K562 (cell line): ENCODE data around the gene IMMP2L. TPM values are rescaled to one million over a fixed set of nuclear protein-coding genes. Genes with fewer than 3 reads are reported as not detected.

ENCODE experiments used
- ATAC-seq: fragments of 200-7000 bp; cut with Tn5 transposase; 3 replicates; pipeline ENCODE4 v1.9.1; 2020; ENCODE audit warnings: moderate library complexity
- BruUV-seq: library from RNA; stranded (reverse); fragments of 400-500 nt; replicated peaks from 2 replicates; lab custom pipeline; 2021; lab: Mats Ljungman, UMichigan
- CTCF ChIA-PET: fragments of 300-600 bp; formaldehyde crosslinking; extraction: SDS; loops from one replicate; lab custom pipeline; 2021; ENCODE audit warnings: low intra/inter-chr PET ratio; lab: Yijun Ruan, JAX
- POLR2A ChIA-PET: fragments of 300-600, 350-650 bp; sonication (Branson Sonifier 250); formaldehyde crosslinking; extraction: SDS; loops from one replicate; lab custom pipeline; 2021; ENCODE audit warnings: antibody characterized with exemption, inconsistent platforms; lab: Yijun Ruan, JAX
- DNase-seq, 4 experiments: peaks; one replicate each; pipeline versions ENCODE4 v3.0.0 to v3.0.0-alpha.2; 2011 to 2018; ENCODE audit warnings: low spot score in 3 of 4, mixed read lengths in 3 of 4; ENCODE audit errors: extremely low read depth in 1 of 4
- FAIRE-seq: peaks from 2 replicates; lab custom pipeline; 2011; peaks lifted over from hg19 to GRCh38; lab: Jason Lieb, UNC
- H2AFZ ChIP-seq: 2 replicates; pipeline ENCODE4 v1.6.0; 2011; ENCODE audit warnings: low read depth, low read length, control low read depth, inconsistent platforms
- H3K27ac ChIP-seq: fragments of 200-600 bp; 3 replicates; pipeline ENCODE4 v1.8.0; 2011; ENCODE audit warnings: low read depth, mild to moderate bottlenecking, control low read depth, inconsistent platforms, low read length, moderate library complexity, mixed read lengths; ENCODE audit errors: extremely low read depth
- H3K27me3 ChIP-seq, 2 experiments: fragments of 300-600 bp in 1 of 2; 2 replicates in 1 of 2; 3 replicates in 1 of 2; pipeline versions ENCODE4 v1.6.0 to v1.8.0; 2011; ENCODE audit warnings: inconsistent platforms in 2 of 2, low read length in 2 of 2, mild to moderate bottlenecking in 1 of 2, mixed read lengths in 1 of 2, moderate library complexity in 1 of 2; ENCODE audit not compliant: control insufficient read depth in 2 of 2, insufficient read depth in 2 of 2
- H3K36me3 ChIP-seq: fragments of 300-600 bp; 3 replicates; pipeline ENCODE4 v1.8.0; 2011; ENCODE audit warnings: mild to moderate bottlenecking, low read length, inconsistent platforms; ENCODE audit not compliant: control insufficient read depth, insufficient read depth
- H3K4me1 ChIP-seq, 2 experiments: fragments of 200-600 bp in 1 of 2; replicated peaks in 1 of 2; 2 replicates in 1 of 2; 3 replicates in 1 of 2; pipeline versions ENCODE4 v1.5.1 to v1.8.0; 2011; ENCODE audit warnings: inconsistent platforms in 2 of 2, low read length in 2 of 2, mild to moderate bottlenecking in 1 of 2, mixed read lengths in 1 of 2, moderate library complexity in 1 of 2; ENCODE audit not compliant: control insufficient read depth in 2 of 2, insufficient read depth in 2 of 2
- H3K4me2 ChIP-seq: 2 replicates; pipeline ENCODE4 v1.6.1; 2011; ENCODE audit warnings: low read length, control low read depth, inconsistent platforms, mixed read lengths; ENCODE audit not compliant: insufficient read depth
- H3K4me3 ChIP-seq: fragments of 200-600 bp; sonication (generic), shearing (Covaris generic); 2 replicates; pipeline ENCODE4 v1.5.1; 2016; ENCODE audit warnings: control low read depth, inconsistent platforms
- H3K79me2 ChIP-seq: fragments of 200-600 bp; 3 replicates; pipeline ENCODE4 v1.8.0; 2011; ENCODE audit warnings: low read length, inconsistent platforms; ENCODE audit not compliant: control insufficient read depth, insufficient read depth
- H3K9ac ChIP-seq, 2 experiments: 2 replicates each; pipeline versions ENCODE4 v1.6.0 to v1.6.1; 2011; ENCODE audit warnings: low read depth in 2 of 2, low read length in 2 of 2, control low read depth in 1 of 2, inconsistent platforms in 1 of 2, mild to moderate bottlenecking in 1 of 2, mixed read lengths in 1 of 2; ENCODE audit not compliant: insufficient read depth in 1 of 2
- H3K9me1 ChIP-seq: one replicate; pipeline ENCODE4 v1.6.0; 2011; ENCODE audit warnings: inconsistent platforms, mild to moderate bottlenecking, low read length, moderate library complexity; ENCODE audit not compliant: control insufficient read depth, insufficient read depth
- H3K9me3 ChIP-seq: replicated peaks from 2 replicates; pipeline ENCODE4 v1.5.1; 2011; ENCODE audit warnings: low read depth, low read length, inconsistent platforms; ENCODE audit not compliant: control insufficient read depth, insufficient read depth
- H4K20me1 ChIP-seq: replicated peaks from 2 replicates; pipeline ENCODE4 v1.6.1; 2011; ENCODE audit warnings: low read length, inconsistent platforms, mixed read lengths; ENCODE audit not compliant: control insufficient read depth, insufficient read depth
- MCM5 ChIP-seq: fragments of 450-650 bp; IDR thresholded peaks from 2 replicates; pipeline ENCODE4 v1.6.1; 2016; ENCODE audit warnings: low read depth
- MXI1 ChIP-seq: IDR thresholded peaks from 2 replicates; pipeline ENCODE4 v1.6.1; 2011; ENCODE audit warnings: low read depth, mild to moderate bottlenecking, improper control_type of control experiment, low read length
- NEUROD1 ChIP-seq: fragments of 150-350 bp; IDR thresholded peaks from 2 replicates; pipeline ENCODE4 v1.6.1; 2014; ENCODE audit warnings: borderline replicate concordance, low read length, low read depth; ENCODE audit not compliant: partially characterized antibody
- PHF21A ChIP-seq: fragments of 450-650 bp; IDR thresholded peaks from 2 replicates; pipeline ENCODE4 v1.6.1; 2017; ENCODE audit warnings: low read depth, borderline replicate concordance
- POLR2AphosphoS5 ChIP-seq: IDR thresholded peaks from 2 replicates; pipeline ENCODE4 v1.6.1; 2011; ENCODE audit warnings: mild to moderate bottlenecking, low read depth, low read length, moderate library complexity; ENCODE audit not compliant: control insufficient read depth, insufficient read depth
- TCFL5 ChIP-seq: fragments of 250-450 bp; sonication (Bioruptor Pico); conservative IDR thresholded peaks from 2 replicates; pipeline ENCODE4 v1.6.1; 2021; ENCODE audit warnings: mild to moderate bottlenecking, moderate library complexity, matching md5 sums
- ZC3H11A ChIP-seq: IDR thresholded peaks from 2 replicates; pipeline ENCODE4 v1.6.1; 2012; ENCODE audit warnings: low read depth, low read length, improper control_type of control experiment
- WGBS: fragments of 100-300 bp; shearing (Covaris generic); methylation state at CpG from one replicate; pipeline ENCODE4 v1.1.6; 2016; ENCODE audit warnings: low coverage, mixed read lengths; ENCODE audit not compliant: insufficient coverage; ENCODE audit errors: missing lambda C conversion rate; 5-methylcytosine and 5-hydroxymethylcytosine counted together
- in situ Hi-C: fragments of 300-500 bp; cut with MboI; formaldehyde crosslinking; loops from 4 replicates; pipeline ENCODE4 v1.15.0; 2018; ENCODE audit warnings: inconsistent platforms, mixed read lengths
- intact Hi-C: fragments of 100-400 bp; cut with micrococcal nuclease; formaldehyde crosslinking; loops from 2 replicates; pipeline ENCODE4 v1.14.2; 2022
- polyA plus RNA-seq, 8 experiments: library from polyadenylated mRNA; depleted of rRNA in 4 of 8; stranded (reverse) in 5 of 8; unstranded in 3 of 8; fragments of >200 nt; fragmentation: Nextera tagmentation in 2 of 8; fragmentation: Illumina TruSeq in 1 of 8; extraction: Ambion mirVana in 2 of 8; extraction: Trizol in 1 of 8; gene quantifications; 2 replicates each; pipeline versions ENCODE4 v1.2.1 to v1.2.3, GENCODE V29; 2011 to 2014; ENCODE audit warnings: inconsistent platforms in 1 of 8, missing spikeins in 1 of 8
- total RNA-seq, 7 experiments: library from RNA; depleted of rRNA in 6 of 7; stranded (reverse); fragments of >200 nt in 6 of 7; fragmentation: Illumina TruSeq in 2 of 7; extraction: Trizol in 2 of 7; gene quantifications; 2 replicates each; pipeline versions ENCODE4 v1.2.1 to v1.2.3, GENCODE V29; 2011 to 2021; ENCODE audit warnings: low replicate concordance in 1 of 7
- TF ChIP-seq, protein P1 (sequence below): fragments of 450-650 bp; conservative IDR thresholded peaks from 2 replicates; pipeline ENCODE4 v1.6.1; 2016; ENCODE audit warnings: missing genetic modification characterization, low read depth, mild to moderate bottlenecking, missing compliant biosample characterization, moderate library complexity
- TF ChIP-seq, protein P2 (sequence below): IDR thresholded peaks from 2 replicates; pipeline ENCODE4 v1.6.1; 2014; ENCODE audit warnings: antibody characterized with exemption
- TF ChIP-seq, protein P3 (sequence below): fragments of 250-450 bp; sonication (Bioruptor Pico); IDR thresholded peaks from 2 replicates; pipeline ENCODE4 v1.5.0; 2021; ENCODE audit warnings: mild to moderate bottlenecking, moderate library complexity
- TF ChIP-seq, protein P4 (sequence below): fragments of 450-650 bp; formaldehyde crosslinking; conservative IDR thresholded peaks from 2 replicates; pipeline ENCODE4 v1.4.0; 2022; ENCODE audit warnings: mild to moderate bottlenecking, missing genetic modification characterization
- TF ChIP-seq, protein P5 (sequence below): sonication (generic); formaldehyde crosslinking; IDR thresholded peaks from 2 replicates; pipeline ENCODE4 v1.8.1; 2023; ENCODE audit warnings: mild to moderate bottlenecking, missing genetic modification reagents

The IMMP2L gene
- total and polyA plus RNA-seq, 9 of the 15 experiments (the other 6 are each of a cell fraction or from before 2014, with no cell fraction given): 29.7 to 116 (median 53.0) TPM

DNA sequence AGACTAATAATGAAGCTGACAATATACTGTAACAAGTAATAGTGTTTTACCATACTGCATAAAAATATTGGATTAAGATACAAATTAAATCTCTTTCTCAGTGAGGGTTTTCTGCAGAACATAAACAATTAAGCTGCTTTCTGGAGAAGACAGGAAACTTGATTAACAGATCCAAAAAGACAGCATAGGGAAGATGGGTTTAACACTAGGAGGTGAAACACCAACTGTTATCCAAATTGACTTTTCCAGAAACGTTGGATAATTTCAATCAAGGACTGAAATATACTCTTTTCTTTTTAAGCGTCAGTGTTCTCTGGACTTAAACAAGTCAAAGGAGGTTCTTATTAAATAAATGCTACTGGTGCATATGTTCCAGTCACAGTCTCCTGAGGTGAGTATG, 45.3 kb upstream of the IMMP2L start:
- ATAC-seq: no peak
- Histone ChIP-seq H3K9ac (no peak overlapping the region), H3K4me2 (no peak overlapping the region), H4K20me1 (no peaks in the 10 kb centered on the region), H3K36me3 (no peaks in the 10 kb centered on the region), H2AFZ (no peak overlapping the region), H3K9me1 (no peaks in the 10 kb centered on the region), H3K27me3 (peaks cover 0 to 6% of the 10 kb centered on the region in 2 experiments; a peak in 1 of 5 replicates), H3K4me1 (no peaks in the 10 kb centered on the region), H3K9me3 (no peaks in the 10 kb centered on the region), H3K27ac (no peak overlapping the region), H3K4me3 (no peak overlapping the region), H3K79me2 (no peaks in the 10 kb centered on the region)
- no peak for DNase-seq
- no peak for FAIRE-seq
- WGBS: 7% methylated on average over 2 of the region's 2 CpGs
- intact Hi-C loops (no loop called here), in situ Hi-C loops (no loop called here)
- ChIA-PET CTCF (no interaction called here), POLR2A (interaction anchor here (0.9 to 1.4 kb wide), 2 partner anchors 11 to 16 kb away, joined by 3 to 4 read pairs; no protein-coding TSS in a partner anchor)
- BruUV-seq: no TSS peak
- TF ChIP-seq, protein P1, sequence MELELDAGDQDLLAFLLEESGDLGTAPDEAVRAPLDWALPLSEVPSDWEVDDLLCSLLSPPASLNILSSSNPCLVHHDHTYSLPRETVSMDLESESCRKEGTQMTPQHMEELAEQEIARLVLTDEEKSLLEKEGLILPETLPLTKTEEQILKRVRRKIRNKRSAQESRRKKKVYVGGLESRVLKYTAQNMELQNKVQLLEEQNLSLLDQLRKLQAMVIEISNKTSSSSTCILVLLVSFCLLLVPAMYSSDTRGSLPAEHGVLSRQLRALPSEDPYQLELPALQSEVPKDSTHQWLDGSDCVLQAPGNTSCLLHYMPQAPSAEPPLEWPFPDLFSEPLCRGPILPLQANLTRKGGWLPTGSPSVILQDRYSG (tag): no peak
- TF ChIP-seq PHF21A (no peak), POLR2AphosphoS5 (no peak), MXI1 (no peak), TCFL5 (no peak), ZC3H11A (no peak), MCM5 (no peak), NEUROD1 (no peak)
- TF ChIP-seq, protein P2, sequence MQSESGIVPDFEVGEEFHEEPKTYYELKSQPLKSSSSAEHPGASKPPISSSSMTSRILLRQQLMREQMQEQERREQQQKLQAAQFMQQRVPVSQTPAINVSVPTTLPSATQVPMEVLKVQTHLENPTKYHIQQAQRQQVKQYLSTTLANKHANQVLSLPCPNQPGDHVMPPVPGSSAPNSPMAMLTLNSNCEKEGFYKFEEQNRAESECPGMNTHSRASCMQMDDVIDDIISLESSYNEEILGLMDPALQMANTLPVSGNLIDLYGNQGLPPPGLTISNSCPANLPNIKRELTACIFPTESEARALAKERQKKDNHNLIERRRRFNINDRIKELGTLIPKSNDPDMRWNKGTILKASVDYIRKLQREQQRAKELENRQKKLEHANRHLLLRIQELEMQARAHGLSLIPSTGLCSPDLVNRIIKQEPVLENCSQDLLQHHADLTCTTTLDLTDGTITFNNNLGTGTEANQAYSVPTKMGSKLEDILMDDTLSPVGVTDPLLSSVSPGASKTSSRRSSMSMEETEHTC: no peak
- TF ChIP-seq, protein P3, sequence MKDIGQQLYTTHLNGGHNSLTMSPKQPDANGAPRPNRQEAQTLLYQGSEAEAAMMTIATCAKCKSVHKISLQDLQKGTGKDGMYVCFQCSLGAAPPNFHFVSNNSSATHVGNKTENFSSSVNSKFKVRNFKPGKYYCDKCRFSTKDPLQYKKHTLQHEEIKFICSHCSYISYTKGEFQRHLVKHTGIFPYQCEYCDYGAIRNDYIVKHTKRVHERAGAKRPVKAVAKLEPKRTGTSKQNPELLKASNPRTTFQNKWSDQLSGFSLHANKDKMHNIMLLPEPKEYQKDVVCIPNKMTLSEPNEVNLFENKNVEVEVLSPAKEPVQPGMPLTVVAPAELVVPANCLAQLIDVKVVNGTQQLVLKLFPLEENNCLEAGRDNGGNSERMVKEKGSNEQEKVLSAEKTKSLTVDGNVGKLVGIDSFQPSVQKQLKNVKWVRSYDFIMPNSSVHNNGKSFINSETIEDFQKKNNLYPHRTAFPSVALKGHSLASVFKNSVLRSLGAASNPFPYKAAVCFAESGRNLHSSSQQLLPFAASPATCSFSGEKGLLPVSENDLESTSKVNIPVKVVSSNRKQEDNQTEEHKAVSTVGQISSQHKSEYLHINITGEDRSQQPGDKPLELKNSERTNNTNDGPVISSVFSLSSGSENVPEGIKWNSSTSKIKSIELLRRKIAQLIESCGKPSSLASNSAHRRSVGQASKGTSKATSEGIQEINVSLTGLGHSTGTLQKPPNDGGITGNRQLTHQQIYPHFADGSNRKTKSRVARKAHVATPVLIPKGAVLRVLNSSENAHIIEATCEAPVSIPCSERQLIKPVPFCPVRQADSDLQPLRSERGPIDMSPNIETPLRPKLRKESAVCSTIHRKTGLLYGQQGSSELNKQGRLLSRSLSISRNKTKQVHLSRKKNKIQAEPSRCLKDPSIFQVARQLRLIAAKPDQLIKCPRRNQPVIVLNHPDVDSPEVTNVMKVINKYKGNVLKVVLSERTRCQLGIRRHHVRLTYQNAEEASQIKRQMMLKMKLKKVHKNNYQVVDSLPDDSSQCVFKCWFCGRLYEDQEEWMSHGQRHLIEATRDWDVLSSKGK (CRISPR knock-in tag): no peak
- TF ChIP-seq, protein P4, sequence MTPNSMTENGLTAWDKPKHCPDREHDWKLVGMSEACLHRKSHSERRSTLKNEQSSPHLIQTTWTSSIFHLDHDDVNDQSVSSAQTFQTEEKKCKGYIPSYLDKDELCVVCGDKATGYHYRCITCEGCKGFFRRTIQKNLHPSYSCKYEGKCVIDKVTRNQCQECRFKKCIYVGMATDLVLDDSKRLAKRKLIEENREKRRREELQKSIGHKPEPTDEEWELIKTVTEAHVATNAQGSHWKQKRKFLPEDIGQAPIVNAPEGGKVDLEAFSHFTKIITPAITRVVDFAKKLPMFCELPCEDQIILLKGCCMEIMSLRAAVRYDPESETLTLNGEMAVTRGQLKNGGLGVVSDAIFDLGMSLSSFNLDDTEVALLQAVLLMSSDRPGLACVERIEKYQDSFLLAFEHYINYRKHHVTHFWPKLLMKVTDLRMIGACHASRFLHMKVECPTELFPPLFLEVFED (CRISPR knock-in tag): no peak
- TF ChIP-seq, protein P5, sequence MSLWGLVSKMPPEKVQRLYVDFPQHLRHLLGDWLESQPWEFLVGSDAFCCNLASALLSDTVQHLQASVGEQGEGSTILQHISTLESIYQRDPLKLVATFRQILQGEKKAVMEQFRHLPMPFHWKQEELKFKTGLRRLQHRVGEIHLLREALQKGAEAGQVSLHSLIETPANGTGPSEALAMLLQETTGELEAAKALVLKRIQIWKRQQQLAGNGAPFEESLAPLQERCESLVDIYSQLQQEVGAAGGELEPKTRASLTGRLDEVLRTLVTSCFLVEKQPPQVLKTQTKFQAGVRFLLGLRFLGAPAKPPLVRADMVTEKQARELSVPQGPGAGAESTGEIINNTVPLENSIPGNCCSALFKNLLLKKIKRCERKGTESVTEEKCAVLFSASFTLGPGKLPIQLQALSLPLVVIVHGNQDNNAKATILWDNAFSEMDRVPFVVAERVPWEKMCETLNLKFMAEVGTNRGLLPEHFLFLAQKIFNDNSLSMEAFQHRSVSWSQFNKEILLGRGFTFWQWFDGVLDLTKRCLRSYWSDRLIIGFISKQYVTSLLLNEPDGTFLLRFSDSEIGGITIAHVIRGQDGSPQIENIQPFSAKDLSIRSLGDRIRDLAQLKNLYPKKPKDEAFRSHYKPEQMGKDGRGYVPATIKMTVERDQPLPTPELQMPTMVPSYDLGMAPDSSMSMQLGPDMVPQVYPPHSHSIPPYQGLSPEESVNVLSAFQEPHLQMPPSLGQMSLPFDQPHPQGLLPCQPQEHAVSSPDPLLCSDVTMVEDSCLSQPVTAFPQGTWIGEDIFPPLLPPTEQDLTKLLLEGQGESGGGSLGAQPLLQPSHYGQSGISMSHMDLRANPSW (CRISPR knock-in tag): no peak
